Effector CD4-positive, alpha-beta T cell (primary cell): ENCODE results near the gene SHMT2.

Experiments
- DNase-seq: peaks from one replicate; pipeline ENCODE4 v3.0.0-alpha.2; 2020

SHMT2 gene

DNA sequence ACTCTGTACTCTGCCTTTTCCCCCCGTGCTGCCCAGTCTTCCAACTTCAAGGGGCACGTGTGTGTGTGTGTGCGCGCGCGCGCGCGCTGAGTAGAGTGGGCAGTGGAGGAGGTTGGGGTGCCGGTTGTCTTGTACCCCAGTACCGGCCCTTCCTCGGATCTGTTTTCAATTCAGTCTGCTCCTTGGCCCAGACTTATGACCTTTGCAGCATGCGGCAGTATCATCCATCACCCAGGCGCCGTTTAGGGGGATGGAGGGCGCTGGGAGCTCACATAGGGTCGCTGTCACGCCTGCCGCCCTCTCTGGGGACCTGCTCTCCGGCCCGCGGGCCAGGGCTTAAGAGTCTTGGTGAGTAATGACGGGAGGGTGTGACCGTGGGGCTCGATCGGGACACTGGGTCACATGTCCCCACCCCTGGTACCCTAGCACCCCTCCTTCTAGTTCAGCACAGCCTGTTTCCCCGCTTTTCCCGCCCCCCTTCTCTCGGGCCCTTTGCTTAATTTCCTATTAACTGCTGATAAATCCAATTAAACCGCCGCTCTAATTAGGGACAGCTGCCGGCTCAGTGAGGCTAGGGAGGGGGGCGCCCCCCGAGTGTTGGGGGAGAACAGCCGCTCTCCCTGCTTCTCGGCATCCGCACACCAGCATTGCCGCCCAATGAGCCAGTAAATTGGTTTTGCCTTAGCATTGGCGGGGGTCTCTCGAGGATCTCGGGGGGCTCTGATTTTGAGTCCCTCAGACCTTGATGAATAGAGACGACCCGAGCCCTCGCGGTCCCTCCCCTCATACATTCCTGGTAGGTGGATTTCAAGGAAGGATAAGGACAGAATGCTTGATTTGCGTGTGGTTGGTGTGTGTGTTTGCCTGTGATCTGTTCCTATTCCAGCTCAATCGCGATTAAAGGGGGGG is 12.1 kb downstream of the SHMT2 start:
- DNase-seq = no peak

DNA sequence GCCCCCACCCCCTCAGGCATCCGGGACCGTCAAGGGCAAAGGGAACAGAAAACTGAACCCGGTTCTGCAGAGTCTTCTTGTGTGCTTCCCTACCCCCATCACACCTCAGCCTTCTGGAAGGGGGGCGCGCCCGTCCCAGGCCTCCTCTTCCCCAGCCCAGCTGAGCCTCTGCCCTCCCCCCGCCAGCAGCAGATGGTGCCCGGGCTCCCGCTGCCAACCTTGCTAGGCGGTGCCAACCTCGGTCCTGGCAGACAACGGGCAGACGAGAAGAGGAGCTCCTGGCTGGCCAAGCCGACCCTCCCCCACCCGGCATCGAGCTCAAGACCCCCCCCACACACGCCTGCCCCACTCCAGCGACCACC is 12.8 kb downstream of the SHMT2 start:
- no peak for DNase-seq

GRCh38 chr12:57242691-57243454 is 13.4 kb downstream of the SHMT2 start:
- peak; percentile 50 for DNase-seq

DNA sequence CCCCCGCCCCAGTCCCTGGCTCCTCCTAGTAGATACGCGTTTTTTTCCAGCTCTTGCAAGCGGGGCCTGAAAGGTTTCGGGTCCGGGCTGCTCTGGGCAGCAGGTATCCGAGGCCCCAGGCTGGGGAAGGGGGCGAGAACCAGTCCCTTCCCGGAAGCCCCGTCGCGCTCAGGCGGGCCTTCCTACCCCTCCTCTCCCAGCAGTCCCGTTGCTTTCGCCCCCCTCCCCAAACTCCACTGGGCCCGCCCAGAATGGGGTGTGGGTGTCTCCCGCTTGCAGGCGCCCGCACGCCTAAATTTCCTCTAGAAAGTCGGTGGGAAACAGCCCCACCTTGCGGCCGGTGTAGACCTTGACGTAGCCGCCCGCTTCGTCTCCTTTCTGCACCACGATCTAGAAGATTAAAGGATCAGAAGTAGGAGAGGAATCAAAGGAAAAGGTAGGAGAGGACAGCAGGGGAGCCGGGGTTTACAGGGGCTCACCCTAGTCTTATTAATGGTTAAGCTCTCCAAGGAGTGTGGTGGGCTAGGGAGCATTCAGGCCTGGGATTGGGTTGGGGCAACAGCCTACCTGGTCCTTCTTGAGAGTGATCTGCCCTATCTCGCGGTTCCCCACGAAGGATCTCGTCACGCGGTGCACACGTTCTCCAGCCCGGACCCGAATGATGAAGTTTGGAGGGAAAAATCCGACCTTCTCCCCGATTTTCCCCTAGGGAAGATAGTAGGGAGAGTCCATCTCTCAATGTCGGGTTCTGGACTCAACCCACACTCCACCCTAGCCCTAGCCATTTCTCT is 14.2 kb downstream of the SHMT2 start:
- peak; percentile 81 for DNase-seq

DNA sequence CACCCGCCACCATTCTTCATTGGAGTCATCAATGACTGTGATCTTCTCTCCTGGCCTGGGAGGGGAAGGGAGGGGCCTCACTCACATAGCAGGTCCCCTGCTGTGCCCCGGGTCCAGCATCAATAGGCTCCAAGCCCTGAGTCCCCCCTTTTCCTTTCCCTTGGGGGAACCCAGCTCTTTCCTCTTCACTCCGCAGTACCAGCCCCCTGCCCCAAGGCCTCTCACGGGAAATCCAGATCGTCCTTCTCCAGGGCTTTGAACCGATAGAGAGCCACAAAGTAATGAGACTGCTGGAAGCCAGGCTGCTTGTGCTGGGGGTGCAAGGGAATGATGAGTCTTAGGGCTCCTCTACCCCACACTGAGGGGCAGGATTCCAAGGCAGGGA is 14.8 kb downstream of the SHMT2 start:
- DNase-seq = no peak

GRCh38 chr12:57247041-57247440 is 17.5 kb downstream of the SHMT2 start:
- DNase-seq = no peak

DNA sequence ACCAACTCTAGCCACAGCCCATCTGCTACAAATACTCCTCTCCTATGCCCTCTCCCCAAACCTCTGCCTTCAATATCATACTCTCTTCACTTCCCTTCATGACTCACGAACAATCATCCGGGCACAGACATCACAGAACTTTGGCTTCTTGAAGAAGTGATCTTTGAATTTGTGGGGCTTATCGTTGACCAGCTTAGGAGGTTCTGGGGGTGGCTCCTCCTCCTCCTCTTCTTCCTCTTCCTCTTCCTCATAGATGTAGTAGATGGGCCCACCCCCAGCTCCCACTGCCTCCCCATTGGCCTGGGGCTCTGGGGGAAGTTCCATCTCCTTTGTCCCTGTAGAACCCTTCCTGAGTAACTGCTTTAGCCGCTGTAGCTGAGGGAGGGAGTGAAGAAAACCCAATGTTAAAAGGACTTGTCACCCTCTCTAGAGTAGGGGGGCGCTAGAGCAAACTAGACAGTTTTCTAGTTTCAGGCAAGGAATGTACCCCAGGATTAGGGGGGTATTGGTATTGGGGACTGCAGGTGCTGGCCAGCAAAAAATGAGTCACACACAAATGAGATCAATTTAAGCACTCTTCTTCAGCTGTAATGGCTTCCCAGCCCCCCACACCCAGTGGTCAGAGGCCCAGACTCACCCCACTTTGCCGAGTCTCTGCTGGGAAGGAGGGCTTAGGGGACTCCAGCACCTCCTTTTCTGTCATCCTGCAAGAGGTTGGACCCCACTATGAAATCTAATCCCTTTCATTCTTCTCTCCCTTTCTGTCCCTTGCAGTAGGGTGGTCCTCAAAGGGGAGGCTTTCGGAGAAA is 19.6 kb downstream of the SHMT2 start:
- no peak for DNase-seq

DNA sequence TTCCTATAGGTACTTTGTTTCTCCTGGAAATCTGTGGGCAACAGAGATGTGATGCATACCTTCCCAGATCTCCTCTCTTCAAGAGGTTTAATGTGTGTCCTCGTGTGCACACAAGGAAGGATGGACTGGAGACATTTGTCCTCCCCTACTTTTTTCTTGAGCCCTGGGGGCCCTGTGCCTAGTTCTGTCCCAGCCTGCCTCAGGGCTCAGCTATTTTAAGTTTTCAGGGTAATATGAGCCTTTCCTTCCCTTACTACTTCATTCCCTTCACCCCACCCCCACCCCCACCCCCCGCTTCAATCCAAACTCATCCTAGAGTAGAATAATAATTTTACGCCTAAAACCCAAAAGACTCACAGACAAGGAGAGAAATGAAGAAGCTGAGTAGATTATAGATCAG is 21.0 kb downstream of the SHMT2 start:
- no peak for DNase-seq

GRCh38 chr12:57250956-57251355 is 21.4 kb downstream of the SHMT2 start, which contains the start of gene STAC3:
STAC3 (minus strand) TSS chr12:57251187; CDS start chr12:57249636, 1,551 bp downstream.
- DNase-seq = no peak

DNA sequence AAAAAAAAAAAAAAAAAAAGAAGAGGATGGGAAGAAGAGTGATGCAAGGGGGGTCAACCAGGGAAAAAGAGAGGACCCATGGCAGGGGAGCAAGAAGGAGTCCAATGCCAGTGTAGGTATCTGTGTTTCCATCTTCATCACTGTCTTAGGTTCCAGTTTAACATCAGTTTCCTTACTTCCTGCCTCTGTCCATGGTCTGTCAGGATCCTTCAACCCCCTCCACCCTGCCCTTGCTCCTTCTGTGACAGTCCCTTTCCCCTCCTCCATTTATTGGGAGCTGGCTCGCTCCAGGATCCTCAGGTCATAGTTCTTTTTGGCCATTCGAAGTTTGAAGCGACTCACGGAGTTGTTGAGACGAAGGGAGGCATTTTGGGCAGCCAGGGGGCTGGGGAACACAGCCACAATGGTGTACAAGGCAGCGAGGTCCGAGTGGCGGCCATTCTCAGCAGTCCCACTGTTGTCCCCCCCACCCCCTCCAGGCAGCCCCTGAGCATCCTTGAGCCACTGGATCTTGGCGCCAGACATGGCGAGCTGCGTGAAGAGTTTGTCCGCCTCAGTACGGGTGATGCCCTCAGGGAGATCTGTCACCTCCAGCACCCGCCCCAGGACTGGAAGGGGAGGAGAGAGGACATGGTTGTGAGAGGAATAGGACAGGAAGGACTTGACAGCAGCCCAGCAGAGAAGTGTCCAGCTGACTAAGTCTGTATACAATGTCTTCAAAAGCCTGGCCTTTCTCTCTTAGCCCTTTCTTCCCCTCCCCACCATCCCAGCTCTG is 25.2 kb downstream of the SHMT2 start:
- no peak for DNase-seq

DNA sequence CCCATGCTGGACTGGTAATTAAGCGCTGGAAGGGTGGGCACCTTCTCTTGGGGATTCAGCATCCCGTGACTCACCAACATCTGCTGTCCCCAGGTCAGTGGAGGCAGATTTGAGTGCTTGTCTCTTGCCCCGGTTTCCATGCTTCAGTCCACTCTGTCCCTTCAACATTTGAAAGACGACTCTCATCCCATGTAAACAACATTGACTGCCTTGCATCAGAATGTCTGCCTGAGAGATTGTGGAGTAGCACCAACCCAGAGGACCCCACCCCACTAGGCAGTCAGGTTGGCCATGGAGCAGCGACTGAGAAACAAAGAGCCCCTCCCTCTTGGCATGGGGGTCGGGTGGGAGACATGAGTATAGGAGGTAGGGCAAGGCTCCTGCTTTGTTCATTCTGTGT is 26.4 kb downstream of the SHMT2 start:
- DNase-seq = no peak

DNA sequence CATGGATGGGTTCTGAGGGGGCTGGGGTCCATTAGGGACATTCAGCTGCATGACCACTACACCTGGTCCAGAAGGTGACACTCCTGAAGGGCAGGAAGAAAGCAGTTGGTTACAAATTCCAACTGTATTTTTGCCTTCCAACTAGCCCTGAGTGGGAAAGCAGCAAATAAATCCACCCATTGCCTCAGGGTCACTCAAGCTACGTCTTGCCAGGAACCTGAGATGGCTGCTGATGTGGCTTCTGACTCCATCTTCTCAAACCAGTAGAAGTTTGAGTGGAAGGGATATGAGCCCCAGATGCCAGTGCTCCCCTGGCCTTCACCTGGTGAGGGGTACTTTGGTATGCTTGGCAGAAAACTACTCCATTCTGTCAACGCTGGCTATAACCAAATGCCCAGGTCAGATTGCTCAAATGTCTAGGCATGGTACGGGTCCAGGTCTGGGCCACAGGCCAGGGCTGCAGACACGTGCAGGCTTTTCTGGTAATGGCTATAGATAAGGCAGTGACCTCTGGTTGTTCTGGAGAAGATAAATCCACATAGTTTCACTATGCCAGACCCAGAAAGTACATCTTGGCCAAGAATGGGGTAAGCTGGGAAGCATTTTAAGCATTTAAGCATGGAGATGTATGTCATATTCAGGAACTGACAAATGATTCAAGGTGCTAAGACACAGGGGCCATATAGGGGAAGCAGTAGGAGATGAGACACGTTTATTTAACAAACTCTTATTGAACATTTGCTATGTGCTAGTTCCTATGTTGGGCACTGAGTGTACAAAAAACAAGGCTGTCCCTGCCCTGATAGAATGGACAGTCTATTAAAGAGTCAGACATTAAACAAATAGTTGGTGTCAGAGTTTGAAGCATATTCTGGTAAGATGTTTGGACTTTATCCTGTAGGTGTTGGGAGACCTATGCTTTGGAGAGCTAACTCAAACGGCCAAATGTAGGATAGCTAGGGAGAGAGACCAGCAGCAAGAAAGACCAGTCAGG is 29.8 kb downstream of the SHMT2 start:
- DNase-seq = no peak

- DNase-seq = no peak
Observed at GRCh38 chr12:57260366-57260765, 30.9 kb downstream of the SHMT2 start.

DNA sequence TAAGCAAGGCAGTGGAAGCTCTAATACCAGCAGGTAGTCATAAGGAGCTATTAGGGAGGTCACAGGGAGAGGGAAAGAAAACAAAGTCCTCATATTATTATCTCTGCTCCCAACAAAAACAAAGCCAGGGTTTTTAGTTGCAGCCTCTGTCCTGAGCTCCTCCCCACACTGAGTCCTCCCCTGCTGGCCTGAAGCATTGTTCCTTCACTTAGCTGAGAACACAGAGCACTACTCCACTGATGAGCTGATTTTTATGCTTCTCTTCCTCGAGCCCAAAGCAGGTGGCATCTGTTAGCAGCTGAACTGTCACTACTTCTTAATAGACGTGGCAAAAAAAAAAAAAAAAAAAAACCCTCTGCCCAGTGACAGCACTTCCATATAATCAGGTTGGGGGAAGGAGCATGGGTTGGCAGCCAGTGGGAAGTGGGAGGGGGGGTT is 31.9 kb downstream of the SHMT2 start:
- DNase-seq = no peak

- DNase-seq = no peak
Observed at GRCh38 chr12:57262126-57262822, 32.8 kb downstream of the SHMT2 start.

- no peak for DNase-seq
Observed at GRCh38 chr12:57263096-57263495, 33.6 kb downstream of the SHMT2 start.

DNA sequence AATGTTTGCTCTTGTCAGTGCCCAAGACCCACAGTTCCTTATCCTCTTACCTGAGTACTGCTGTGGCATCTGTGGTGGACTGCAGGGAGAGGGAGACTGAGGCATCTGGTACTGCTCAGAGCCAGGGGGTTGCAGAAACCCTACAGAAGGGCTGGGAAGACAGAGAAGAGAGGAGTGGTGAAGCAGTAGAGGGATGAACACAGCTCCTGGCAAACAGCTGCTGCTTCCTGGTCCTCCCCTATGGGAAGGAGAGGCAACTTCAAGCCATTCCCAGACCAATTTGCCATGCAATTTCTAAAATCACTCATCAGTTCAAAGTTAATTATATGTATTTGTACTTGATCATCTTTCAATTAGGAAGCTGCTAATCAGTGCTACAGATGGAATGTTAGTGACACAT is 37.2 kb downstream of the SHMT2 start:
- no peak for DNase-seq

DNA sequence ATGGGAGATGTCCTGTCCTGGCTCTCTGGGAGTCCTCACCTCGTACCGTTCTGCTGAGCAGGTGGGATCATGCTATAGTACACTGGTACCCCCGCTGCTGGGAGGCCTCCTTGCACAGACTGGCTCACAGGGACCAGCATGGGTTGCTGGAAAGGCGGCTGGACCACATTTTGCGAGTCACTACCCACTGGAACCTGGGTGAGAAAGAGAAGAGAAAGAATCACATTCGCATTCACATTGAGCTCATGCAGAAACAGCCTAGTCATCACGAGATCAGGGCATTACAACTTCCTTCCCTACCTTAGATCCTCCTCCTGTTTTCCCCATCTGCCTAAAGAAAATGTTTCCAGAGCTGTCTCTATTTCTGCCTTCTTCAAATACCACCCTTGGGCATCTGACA is 38.8 kb downstream of the SHMT2 start:
- no peak for DNase-seq

- DNase-seq = no peak
Observed at GRCh38 chr12:57270966-57271470, 41.5 kb downstream of the SHMT2 start.
